GM21737 (cell line): ENCODE results near the gene GAP43.
"Not testable (repeated sequence)": the region's sequence is repeated elsewhere in the genome, so short reads cannot be mapped to it uniquely, and the experiment has no call there.

Experiments used
- ATAC-seq: cut with Tn5 transposase; IDR thresholded peaks from one replicate; pipeline ENCODE4 v1.9.1; 2021; ENCODE audit warnings: mild to moderate bottlenecking, moderate library complexity; ENCODE audit not compliant: unreplicated experiment

The GAP43 gene

DNA sequence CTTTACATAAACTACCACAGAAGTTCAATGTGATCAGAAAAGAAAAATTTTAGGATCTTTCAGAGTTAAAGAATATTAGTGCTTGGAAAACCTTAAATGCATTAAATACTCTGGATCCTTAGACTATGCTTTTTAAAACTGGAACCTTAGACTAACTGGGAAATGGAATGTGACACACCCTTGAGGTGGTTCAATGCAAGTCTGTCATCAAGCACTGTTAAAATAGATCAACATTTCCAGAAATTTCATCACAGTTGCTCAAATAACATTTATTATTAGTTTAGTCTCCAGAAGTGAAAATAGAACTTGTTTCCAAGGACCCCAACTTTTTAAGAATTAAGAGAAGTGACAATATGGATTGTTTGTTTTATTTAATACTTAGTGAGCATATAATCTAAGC is 71.8 kb downstream of the GAP43 start:
- ATAC-seq = no peak

DNA sequence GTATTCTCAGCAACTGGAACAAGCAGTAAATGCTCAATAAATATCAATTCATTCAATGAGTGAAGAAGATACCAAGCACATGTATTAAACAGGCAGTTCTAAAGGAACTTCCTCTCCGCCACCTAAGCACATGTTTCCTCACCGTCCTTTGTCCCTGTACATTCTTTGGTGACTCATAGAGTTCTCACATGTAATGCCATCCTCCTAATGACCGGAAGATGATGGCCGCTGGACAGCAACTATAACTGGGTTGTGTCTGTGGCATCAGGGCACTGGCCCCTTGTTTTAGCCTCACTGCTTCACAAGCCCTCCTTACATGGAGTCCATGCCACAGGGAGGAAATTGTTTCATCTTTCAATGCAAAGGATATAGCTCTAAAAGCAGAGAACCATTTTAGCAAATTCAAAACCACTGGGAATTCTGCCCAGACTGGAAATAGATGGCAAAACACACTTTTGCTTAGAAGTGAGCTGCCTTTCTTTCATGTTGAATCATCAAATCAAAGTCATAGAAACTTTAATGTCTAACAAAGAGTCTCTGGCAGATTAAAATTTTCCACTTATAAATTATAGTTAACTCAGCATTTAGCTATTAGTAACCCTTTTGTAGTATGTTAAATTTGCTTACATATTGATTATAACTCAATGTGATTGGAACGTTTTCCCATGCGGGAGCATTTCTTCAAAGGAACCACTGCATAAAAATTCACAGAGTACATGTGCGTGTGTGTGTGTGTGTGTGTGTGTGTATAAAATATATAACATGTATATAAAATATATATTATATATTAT is 74.1 kb downstream of the GAP43 start:
- no peak for ATAC-seq

DNA sequence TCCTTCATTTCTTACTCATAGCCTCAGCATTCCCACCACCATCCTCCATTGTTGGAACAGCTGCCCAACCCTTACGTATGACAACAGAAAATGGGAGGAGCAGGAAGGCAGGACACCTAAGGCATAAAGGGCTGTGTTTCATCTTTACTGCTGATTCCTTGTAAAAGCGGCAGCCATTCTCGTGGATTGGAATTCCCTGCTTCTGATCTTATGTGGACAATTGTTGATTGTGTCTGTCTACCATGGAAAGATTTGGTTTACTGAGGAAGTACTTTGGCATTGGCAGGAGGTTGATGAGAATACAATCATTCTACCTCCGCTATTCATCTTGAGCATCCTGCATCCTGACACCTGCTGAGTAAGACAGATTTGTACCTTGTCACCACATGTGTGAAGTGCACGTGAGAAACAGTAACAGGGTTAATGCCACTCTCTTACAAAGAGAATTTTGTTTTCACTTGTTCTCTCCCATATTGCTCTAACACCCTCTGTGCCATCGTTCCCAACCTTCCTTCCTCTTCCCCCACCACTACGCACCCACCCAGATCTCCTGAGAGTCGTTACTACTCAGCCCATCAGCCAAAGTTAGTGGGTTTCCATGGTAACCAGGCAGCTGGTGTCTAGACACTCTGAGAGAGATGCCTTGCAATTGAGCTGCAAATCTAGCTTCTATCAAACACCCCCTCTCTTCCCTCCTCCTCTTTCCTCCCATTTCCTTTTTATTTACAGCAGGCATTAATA is 75.7 kb downstream of the GAP43 start:
- ATAC-seq = no peak

DNA sequence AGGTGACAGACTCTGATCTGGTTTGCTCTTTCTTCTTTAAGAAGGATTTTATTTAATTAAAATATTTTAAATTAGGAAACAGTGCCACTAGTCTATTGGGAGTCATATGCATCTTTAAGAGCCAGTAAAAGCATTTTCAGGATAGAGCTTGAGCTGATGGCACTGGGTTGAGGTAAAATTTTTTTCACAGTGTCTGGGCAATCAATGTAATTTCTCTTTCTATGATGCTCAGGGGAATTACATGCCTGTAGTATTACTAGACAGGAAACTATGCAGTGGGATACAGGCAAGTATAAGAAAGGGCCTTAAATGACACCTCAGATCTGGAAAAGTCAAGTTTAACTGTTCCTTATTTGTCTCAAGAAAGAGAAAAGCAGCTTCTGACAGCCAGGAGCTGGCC is 76.4 kb downstream of the GAP43 start:
- ATAC-seq = no peak

GRCh38 chr3:115702598-115702997 is 79.3 kb downstream of the GAP43 start:
- no peak for ATAC-seq

DNA sequence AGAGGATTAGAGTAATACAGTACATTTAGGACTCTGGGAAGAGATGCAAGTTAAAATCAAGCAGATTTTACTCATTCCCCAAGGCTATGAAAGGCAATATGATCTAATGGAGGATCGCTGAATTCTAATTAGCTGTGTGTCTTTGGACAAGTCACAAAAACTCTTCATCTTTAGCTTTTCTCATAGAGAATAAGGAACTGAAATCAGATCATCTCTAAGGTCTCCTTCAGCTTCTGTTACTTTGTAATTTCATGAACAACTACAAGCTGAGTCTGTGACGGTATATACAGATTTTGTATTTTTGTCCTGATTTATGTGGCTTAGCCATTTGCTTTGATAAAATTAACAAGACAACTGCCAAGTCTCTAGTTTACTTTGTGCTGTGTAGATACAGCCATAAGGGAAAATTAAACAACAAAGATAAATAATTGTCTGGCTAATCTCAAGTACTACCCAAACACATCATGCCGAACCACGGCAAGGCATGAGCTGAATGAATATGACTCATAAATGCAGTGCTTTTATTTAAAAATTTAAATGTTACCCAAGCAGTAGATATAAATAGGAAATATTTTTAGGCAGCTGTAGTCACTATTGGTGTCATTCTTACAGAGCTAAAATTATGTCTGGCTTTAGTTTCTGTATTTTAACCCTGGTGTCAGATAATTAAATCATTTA is 81.5 kb downstream of the GAP43 start:
- ATAC-seq = no peak

GRCh38 chr3:115706311-115706829 is 83.1 kb downstream of the GAP43 start:
- no peak for ATAC-seq

GRCh38 chr3:115708540-115708939 is 85.2 kb downstream of the GAP43 start:
- ATAC-seq = no peak

- ATAC-seq = no peak
Observed at GRCh38 chr3:115709093-115709492, 85.8 kb downstream of the GAP43 start.

GRCh38 chr3:115709931-115710330 is 86.6 kb downstream of the GAP43 start:
- no peak for ATAC-seq

GRCh38 chr3:115710799-115711198 is 87.5 kb downstream of the GAP43 start:
- no peak for ATAC-seq

- ATAC-seq = no peak
Observed at GRCh38 chr3:115712871-115713270, 89.6 kb downstream of the GAP43 start.

DNA sequence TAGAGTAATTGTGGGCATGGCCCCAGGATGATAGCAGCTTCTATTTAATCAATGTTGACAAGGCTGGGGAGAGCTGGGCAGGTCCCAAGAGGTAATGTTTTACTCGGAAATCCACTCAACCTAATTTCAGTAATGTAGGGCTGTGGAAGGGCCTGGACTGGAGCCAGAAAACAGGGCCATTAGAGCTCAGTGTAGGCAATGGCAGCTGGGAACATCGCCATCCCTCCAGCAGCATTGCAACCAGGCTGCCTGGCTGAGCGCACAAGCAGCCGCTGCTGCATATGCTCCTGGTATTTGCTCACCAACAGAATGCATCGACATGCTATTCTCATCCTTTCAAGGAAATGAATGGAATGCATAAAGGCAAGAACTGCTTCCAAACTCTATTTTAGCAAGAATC is 90.0 kb downstream of the GAP43 start:
- ATAC-seq = no peak

DNA sequence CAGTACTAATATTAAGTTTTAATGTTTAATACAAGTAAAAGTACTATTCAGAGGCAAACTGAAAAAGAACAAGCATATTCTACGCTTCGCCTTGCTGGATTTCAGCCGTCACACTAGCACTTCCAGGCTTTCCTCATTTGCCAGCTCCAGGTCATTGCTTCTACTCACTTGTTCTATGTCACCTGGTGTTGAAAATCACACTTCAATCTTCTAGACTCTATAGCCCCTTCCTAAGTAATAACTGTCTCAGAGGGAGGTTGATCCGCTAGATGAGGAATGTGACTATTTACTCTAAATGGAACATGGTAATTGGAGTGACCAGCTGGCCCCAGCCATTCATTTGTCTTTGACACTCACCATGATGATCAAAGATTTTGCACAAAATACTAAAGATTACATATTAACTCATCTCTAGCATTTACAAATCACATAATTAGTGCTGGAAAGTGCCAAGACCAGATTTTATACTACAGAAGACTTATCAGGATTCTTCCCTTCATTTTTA is 92.0 kb downstream of the GAP43 start:
- ATAC-seq = no peak

DNA sequence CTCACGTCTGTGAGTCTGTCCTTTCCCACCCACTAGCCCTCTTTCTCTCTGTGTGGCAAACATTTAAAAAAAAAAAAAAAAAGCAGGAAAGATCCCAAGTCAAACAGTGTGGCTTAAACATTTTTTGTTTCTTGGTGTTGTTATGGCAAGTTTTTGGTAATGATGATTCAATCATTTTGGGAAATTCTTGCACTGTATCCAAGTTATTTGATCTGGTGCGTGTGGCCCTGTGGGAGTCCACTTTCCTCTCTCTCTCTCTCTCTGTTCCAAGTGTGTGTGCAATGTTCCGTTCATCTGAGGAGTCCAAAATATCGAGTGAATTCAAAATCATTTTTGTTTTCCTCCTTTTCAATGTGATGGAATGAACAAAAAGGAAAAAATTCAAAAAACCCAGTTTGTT is 97.7 kb downstream of the GAP43 start:
- no peak for ATAC-seq

- ATAC-seq = no peak
Observed at GRCh38 chr3:115725800-115726199, 102.5 kb downstream of the GAP43 start.

DNA sequence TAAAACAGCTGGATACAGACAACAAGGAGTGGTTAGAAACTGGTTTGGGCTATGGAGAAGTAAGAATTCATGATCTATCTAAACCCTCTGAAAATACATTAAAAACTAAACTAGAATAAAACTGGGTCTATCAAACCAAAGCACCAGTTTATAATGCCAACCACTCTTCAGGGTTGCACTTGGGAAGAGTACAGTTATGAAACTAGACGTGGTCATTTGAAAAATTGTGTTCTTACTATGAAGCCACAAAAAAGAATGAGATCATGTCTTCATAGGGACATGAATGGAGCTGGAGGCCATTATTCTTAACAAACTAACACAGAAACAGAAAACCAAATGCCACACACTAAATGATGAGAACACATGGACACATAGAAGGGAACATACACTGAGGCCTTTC is 103.8 kb downstream of the GAP43 start:
- ATAC-seq = no peak

DNA sequence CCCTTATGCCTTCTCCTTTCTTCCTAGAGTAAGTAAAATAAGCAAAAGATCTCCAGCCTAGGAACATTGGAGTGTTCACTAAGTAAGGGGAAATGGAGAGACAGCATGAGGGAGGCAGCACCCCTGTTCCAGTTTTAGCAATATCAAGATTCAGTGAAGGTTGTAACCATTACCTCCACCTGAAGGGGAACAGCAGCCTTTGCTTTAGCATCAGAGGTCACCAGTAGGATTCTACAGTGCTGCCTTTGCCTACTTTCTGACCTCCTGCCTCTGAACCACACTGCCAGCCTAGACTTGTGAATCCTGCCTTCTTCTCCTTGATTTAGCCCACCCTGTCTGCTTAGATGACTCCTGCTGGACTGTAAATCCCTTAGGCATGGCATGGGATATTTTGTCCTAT is 104.7 kb downstream of the GAP43 start:
- ATAC-seq = no peak

DNA sequence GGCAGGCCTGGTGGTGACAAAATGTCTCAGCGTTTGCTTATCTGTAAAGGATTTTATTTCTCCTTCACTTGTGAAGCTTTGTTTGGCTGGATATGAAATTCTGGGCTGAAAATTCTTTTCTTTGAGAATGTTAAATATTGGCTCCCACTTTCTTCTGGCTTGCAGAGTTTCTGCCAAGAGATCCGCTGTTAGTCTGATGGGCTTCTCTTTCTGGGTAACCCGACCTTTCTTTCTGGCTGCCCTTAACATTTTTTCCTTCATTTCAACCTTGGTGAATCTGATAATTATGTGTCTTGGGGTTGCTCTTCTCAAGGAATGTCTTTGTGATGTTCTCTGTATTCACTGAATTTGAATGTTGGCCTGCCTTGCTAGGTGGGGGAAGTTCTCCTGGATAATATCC is 113.0 kb downstream of the GAP43 start:
- not testable (repeated sequence) for ATAC-seq

- ATAC-seq = no peak
Observed at GRCh38 chr3:115741650-115742049, 118.3 kb downstream of the GAP43 start.

DNA sequence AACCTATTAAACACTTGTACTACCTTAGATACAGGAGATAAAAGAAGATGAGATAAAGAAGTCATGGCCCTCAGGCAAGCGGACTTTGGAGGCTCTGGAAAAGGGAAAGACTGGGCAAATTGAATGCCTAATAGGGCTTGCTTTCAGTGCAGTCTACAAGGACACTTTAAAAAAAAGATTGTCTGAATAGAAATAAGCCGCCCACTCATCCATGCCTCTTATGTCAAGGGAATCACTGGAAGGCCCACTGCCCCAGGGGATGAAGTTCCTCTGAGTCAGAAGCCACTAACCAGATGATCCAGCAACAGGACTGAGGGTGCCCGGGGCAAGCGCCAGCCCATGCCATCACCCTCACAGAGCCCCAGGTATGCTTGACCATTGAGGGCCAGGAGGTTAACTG is 121.2 kb downstream of the GAP43 start:
- not testable (repeated sequence) for ATAC-seq
